ENCODE results near the gene UGCG.
"Not testable (repeated sequence)": the region's sequence is repeated elsewhere in the genome, so short reads cannot be mapped to it uniquely, and the experiment has no call there.

Gene UGCG

DNA sequence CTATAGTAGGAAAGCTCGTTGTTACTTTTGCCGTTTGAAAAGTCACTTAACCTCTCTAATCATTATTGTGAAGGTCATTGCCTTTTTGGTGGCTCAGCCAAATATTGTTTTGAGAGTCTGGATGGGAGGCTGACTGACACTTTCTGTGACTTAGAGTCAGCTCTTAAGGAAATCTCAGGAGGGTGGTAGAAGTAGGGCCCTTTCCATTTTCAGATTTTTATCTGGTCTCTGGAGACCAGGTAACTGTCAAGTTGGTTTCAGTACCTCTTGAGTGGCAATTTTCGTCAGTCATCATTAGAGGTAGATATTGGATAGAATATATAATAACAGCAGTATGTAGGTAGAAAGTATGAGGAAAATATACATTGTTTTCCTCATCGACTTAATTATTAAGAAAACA lies 23.3 kb downstream of the UGCG start:
- no peak for DNase-seq (ENCODE audit: low spot score)

DNA sequence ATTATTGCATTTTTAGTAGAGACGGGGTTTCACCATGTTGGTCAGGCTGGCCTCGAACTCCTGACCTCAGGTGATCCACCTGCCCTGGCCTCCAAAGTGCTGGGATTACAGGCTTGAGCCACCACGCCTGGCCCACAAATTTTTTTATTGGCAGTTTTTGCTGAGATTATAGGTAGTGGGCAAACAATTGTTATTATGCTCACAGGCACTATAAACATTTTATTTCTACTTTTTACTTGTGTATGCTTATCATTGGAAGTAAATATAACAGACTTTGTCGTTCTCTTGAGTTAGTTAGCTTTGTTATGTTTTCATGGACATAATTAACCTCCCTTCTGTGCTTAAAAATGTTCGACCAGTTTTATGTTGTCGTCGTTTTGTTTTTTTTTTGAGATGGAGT lies 23.9 kb downstream of the UGCG start:
- DNase-seq (ENCODE audit: low spot score): no peak

DNA sequence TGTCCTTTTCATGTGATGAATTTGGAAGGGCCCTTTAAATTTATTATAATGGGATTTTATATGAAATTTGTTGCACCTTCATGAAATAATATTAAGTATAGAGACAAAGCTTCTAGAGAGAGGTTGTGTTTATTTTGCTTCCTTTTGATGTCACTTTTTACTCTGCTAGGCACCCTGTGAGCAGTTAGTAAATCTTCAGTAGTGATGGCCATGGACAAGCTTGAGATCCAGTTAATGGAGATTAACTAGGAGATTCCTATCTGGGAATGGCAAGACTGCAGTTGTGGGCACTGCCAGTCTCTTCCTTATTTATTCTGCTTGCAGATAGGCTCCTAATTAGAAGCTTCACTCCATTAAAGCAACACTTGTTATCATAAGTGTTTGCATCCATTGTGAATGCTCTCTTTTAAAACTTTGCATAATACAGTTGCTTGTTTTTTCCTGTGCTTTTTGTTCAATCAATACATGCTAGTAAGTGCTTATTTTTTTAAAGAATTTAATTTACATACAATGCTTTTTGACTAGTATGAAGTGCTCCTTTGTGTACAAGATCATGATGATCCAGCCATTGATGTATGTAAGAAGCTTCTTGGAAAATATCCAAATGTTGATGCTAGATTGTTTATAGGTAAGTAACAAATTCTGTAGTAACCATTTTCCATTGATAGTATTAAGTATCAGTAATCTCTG lies 25.9 kb downstream of the UGCG start:
- DNase-seq (ENCODE audit: low spot score): no peak

DNA sequence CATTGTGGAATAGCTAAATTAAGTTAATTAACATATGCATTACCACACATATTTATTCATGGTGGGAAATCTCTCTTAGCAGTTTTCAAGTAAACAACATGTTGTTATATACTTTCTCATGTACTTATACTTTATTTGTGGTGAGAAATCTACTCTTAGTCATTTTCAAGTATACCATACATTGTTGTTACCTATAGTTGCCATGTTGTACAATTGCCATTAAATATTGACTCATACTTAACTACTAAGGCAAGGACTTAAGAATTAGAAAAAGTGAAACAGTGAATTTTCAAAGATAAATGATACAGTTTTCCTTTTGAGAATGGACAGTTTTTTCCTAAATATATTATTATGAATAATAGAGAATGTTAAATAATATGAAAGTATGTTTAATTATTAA lies 27.7 kb downstream of the UGCG start:
- no peak for DNase-seq (ENCODE audit: low spot score)

DNA sequence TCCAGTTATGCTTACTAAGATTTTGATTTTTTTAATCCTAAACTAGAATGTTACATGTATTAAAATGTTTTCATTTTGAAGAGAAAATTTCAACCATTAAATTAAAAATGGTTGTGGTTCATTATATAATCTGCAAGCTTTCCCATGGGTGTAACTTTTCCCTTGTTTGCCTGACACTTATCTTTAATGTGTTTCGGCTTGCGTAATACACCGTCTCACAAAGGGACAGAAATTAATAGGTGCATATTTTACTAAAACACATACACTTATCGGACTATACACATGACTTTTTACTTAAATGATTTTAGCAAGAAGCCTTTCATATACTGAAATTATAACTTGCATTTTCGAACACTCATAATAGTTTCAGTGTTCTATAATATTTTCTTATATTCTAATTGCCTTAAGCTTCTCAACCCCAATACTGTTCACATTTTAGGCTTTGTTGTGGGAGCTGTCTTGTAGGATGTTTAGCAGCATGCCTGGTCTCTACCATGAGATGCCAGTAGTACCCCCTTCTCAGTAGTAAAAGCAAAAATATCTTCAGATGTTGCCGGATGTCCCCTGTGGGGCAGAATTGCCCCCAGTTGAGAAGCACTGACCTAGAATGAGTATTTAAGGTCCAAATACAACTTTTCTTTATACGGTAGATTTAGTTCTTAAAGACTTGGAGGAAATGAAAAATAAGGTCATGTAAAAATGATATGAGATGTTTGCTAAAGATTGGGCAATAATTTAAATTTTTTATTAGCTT lies 28.6 kb downstream of the UGCG start:
- no peak for DNase-seq (ENCODE audit: low spot score)

DNA sequence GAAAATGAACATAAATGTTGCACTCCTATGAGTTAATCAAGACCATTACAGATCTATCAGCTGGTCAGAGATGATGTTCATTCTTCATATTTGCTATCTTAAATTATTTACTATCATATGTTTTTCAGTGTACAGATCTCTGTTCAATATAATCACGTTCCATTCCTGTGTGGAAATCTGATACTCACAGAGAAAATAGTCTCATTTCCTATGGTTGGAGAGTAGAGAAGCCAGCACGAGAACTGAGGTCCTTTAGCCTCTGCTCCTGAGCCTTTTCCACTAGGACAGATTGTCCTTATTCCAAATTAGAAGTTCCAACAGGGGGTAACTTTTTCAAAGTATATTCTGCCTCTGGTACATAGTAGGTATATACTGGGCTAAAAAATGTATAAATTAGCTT lies 29.2 kb downstream of the UGCG start:
- no peak for DNase-seq (ENCODE audit: low spot score)

DNA sequence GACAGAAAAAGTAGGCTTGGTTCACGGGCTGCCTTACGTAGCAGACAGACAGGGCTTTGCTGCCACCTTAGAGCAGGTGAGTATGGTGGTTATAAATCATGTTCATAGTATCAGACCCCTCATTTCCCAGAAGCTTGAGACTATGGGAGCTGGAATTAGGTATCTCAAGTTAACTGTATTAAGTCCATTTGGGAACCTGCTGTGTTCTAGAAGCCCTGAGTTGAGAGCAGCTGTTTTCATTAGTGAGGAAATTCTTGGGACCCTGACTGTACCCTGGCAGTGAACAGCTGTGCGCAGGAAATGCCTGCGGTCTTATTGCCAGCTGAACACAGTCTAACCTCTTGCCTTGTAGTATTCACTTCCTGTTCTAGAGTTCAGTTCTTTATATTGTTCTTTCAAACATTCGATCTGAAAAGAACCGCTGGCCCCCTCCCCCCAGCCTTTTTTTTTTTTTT lies 29.8 kb downstream of the UGCG start:
- peak; percentile 62 for DNase-seq (ENCODE audit: low spot score)

DNA sequence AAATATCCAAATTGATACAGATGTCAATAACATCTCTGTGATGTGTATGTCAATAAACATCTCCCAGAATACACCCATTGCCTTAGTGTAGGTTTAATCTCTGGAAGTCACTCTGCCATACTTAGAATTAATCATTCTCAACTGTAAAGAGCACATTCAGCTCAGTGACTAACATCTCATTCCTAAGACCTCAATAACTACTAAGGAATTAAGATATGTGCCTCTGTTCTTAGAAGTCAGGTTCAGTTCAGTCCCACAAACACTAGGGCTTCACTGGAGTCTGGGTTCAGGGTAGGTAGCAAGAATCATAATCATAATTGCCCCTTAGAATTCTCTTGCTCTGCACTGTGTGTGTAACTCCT lies 31.7 kb downstream of the UGCG start:
- no peak for DNase-seq (ENCODE audit: low spot score)

DNA sequence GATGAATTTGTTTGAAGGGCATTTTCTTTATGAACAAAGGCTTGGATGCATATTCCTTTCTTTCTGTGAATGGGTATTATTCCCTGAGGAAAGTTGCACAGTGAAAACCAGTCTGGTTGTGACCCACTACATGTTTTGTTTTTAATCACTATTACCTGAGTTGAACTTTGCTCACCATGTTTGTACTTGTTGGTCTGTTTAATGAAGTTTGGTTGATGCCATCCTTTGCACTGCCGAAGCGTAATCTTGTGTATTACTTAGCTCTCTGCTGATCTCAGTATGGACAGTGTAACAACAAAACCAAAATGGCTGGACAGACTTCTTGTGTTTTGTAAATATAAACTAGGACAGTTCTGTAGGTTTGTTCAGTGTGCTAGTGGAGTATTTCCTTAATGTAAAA lies 38.1 kb downstream of the UGCG start:
- DNase-seq (ENCODE audit: low spot score): no peak

DNA sequence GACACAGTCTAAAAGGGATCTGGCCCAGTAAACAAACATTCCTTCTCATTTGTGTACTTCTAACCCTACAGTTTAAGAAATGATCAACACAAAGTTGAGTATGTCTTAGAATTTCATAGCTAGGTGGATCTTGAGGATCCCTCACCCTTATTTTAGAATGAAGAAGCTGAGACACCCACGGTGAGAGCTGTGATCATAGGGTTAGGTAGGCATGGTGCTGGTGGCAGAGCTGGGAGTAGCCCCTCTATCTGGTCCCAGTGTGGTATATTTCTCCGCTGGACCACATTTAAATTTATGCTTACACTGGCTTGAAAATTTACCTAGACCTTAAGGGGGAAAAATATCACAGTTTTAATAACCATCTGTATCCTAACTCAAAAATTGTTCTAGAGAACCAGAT lies 39.8 kb downstream of the UGCG start:
- no peak for DNase-seq (ENCODE audit: low spot score)

DNA sequence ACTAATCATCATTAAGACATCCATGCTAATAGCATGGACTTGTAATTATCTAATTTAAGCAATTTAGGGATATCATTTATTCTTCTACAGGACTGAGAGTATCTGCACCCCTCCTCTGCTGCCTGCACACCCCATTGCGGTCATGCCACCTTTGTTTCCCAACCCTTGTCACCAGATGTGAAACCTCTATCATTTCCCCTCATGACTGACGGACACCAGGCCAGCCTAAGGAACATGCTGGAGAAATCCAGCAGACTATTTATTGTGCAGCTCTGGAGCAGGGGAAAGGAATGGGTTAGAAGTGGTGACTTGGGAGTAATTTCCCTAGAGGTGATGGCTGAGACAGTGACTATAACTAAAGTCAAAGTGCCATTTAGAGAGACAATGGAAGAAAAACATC lies 40.7 kb downstream of the UGCG start:
- no peak for DNase-seq (ENCODE audit: low spot score)

DNA sequence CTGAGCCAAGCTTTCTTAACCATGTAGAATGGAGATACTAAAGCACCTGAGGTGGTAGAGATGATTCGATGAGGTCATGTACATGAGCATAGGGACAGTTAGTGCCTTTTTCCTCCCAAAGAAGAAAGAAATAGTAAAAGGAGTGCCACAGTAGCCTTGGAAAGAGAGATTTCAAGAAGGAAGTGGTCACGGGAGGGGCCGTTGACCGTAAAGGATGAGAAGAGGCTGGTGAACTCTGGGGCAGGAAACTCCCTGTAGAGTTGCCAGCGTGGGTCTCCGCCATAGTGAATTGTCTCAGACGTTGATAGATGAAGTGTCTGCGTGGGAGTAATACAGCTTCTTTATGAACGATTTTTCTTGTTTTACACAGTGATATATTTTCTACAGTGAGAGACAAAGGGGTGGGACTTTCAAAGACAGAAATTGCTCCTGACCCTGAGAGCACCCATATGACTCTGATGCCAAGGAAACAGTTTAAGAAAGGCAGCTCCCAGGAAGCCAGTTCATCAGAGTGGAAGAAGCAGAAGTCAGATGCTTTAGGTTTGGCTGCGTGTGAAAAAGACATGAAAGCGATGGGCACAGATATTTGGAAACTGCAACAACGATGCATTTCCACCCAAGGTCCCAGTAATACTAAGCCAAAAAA lies 41.3 kb downstream of the UGCG start:
- DNase-seq (ENCODE audit: low spot score): no peak

DNA sequence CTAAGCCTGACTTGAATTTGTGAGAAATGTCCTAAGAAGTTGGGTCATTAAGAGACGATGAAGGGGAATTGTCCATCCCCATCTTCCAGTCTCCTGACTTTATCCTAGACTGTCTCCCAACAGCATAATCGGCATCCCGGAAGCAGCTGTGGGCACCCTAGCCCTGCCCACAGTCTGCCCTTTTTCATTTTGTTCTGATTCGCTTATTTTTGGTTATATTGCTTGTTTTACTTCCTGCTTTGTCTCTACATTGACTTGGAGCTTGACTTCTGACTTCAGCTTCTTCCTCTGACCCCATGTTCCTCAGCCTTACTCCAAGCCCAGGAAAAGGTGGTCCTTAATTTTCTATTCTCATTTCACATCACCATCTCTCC lies 41.8 kb downstream of the UGCG start:
- DNase-seq (ENCODE audit: low spot score): no peak

DNA sequence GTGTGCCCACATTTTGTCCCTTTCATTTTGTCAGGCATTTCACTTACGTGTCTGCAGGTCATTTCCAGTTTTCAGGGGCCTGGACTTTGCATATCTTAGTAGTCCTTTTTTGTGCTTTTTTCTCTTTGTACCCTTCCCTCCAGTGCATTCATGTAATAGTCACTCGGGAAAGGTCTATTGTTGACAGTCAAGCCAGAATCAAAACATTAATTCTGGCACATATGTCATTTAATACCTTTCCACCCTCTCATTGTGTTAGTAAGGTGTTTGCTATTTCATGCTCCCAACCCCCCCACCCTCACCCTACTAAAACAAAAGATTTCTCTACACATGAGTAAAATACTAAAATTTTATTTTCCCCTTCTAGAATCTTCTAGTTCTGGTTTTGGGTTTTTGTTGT lies 42.7 kb downstream of the UGCG start:
- no peak for DNase-seq (ENCODE audit: low spot score)

DNA sequence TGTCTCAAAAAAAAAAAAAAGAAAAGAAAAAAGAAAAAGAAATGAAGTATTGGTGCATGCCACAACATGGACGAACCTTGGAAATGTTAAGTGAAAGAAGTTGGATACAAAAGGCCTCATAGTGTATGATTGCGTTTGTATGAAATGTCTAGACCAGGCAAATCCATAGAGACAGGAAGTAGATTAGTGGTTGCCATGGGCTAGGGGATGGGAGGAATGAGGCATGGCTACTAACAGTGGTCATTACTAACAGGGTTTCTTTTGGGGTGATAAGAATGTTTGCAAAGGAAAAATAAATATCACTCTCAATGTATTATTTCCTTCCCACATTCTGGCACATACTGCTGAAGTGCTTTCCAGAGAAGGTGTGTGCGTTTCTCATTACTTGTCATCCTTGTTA lies 44.1 kb downstream of the UGCG start:
- no peak for DNase-seq (ENCODE audit: low spot score)

DNA sequence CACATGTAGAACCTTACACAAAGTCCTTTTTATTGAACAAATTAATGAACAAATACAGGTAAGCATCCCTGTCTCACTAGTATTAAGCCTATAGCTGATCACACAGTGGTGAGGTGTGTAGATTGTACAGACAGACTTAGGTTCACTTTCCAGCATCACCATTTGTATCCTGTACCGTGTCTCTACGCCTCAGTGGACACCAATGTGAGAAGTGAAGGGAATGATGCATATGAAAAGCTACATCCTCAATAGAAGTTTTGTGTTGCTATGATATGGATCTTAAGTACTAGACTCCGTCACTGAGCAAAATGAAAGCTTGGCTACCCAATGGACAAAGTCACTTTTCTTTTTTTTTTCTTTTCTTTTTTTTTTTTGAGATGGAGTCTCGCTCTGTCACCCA lies 46.6 kb downstream of the UGCG start:
- no peak for DNase-seq (ENCODE audit: low spot score)

DNA sequence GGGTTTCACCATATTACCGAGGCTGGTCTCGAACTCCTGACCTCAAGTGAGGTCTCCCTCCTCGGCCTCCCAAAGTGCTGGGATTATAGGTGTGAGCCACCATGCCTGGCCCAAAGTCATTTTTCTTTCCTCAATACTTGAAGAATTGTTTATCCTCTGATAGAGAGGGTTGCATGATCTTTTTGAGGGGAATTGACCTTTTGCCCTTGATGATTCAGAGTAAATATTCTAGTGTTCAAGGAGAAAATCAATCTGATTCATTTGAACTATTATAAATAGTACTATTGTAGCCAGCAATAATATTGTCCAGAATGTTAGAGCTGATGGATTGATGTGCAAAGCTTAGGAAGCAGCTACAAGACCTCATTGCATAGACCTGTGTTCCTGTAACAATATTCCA lies 47.1 kb downstream of the UGCG start:
- DNase-seq (ENCODE audit: low spot score): no peak

DNA sequence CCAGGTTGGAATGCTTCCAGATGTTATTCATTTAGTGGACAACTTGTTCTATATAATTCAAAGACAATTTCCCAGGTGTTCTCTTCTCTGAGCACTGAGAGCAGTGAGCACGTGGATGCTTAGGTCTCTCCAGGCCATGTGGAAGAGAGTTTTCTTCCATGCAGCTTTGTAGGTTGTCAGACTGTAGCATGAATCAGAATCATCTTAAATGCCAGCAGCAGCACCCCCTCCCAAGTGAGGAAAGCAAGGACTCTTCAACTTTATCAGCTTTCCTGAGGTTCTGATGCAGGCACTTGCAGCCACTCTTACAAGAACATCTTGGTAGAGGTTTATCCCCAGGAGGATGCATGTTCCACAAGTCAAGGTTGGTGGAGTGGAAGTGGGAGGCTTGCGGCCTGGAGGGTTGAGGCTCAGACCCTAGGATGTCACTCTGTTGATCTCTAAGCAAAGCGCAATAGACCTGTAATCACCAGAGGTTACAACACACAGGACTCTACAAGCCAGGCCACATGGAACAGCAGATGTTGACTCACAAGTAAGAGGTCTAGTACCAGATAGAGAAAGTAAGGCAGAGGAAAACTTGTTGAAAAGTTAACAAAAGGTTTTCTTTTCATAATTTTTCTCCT lies 47.7 kb downstream of the UGCG start:
- no peak for DNase-seq (ENCODE audit: low spot score)

DNA sequence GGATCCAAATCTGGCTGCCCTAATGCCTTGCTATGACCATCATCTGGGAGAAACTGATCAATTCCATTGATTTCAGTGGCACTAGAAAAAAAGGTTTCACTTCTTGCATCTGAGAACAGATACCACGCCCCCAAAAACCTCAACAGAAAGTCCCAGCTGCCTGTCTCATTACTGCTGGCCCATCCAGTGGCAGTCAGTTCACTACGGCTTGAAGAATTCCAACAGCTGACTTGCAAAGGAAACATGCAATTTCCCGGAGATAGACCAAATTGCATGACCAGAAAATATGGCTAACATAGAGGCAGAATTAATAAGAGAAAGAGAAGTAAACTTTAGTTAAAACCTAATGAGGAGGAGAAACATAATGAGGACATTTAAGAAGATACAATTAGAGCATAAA lies 48.6 kb downstream of the UGCG start:
- DNase-seq (ENCODE audit: low spot score): no peak

DNA sequence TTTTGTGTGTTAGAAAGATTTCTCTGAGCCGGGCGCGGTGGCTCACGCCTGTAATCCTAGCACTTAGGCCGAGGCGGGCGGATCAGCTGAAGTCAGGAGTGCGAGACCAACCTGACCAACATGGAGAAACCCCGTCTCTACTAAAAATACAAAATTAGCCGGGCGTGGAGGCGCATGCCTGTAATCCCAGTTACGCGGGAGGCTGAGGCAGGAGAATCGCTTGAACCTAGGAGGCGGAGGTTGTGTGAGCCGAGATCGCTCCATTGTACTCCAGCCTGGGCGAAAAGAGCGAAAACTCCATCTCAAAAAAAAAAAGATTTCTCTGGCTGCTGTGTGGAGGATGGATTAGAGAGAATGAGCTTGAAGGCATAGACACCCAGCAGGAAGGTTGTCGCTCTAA lies 51.5 kb downstream of the UGCG start:
- DNase-seq (ENCODE audit: low spot score): not testable (repeated sequence)

DNA sequence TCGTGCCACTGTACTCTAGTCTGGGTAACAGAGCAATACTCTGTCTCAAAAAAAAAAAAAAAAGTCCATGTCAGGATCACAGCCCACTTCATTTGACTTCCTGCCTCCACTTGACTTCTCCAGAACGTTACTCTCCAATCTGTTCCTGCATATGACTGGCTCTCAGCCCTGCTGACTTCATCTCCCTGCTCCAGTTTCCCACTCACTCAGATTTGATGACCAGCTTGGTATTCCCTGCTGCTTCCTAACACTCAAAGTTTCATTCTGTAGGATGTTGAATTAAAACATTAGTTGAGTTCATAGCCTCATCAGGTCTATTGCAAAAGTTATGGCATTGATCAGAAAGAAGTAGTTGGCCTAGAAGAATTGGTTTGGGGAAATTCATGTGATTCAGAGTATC lies 52.3 kb downstream of the UGCG start:
- no peak for DNase-seq (ENCODE audit: low spot score)

DNA sequence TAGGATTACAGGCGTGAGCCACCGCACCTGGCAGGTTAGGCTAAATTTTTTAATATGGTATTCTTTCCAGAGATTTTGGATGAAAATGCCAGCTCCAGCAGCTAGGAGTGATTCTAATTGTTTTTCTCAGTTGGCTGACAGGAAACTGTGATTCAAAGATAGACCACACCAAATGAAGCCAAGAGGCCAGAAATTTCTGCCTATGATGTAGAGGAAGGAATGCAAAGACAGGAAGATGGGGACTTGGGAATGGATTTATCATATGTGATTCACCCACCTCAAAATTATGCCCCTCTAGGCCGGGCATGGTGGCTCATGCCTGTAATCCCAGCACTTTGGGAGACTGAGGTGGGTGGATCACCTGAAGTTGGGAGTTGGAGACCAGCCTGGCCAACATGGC lies 53.3 kb downstream of the UGCG start:
- no peak for DNase-seq (ENCODE audit: low spot score)

DNA sequence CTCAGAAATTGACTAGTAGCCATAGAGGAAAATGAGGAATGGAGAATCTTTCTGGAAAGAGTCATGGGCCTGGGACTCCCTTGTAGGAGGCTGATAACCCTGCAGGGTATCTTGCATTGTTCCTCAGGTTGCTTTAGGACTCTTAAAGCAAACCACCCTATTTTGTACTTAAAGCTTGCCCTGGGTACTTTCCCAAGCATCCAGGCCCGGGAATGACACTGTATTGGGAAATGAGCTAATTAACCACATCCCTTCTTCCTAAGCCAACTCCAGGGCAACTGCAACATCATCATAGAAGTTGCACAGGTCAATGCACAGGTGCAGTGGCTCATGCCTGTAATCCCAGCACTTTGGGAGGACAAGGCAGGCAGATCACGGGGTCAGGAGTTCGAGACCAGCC lies 55.9 kb downstream of the UGCG start:
- no peak for DNase-seq (ENCODE audit: low spot score)

Measured in Ammon's horn (tissue), 1 donor.